ENCODE measurements around the gene ADAMTS2. TPM values are rescaled to one million over a fixed set of nuclear protein-coding genes. Genes with fewer than 3 reads are reported as not detected.

Gene ADAMTS2
- total and polyA plus RNA-seq, 2 of the 4 experiments (the other 2 are of a cell fraction): 19.0 to 58.8 TPM

- Histone ChIP-seq H2BK5ac (ENCODE audit: low read depth, low read length, poor library complexity, severe bottlenecking) (no peak overlapping the region), H3K9me3 (ENCODE audit: control insufficient read depth, insufficient read depth, low read length) (no peaks in the 10 kb centered on the region), H3K9ac (ENCODE audit: low read depth, low read length) (no peak overlapping the region), H3K79me1 (ENCODE audit: low read depth in 1 of 2, low read length in 2 of 2) (peaks cover 18 to 56% of the 10 kb centered on the region in 2 experiments), H3K23ac (ENCODE audit: low read depth, low read length) (no peak overlapping the region), H3K14ac (replicated peaks; ENCODE audit: low read depth, low read length) (no peak overlapping the region), H3K18ac (ENCODE audit: low read depth, low read length) (no peak overlapping the region), H3K27me3 (ENCODE audit: control insufficient read depth, insufficient read depth, low read length) (no peaks in the 10 kb centered on the region), H3K36me3 (ENCODE audit: control insufficient read depth, insufficient read depth, low read length) (no peaks in the 10 kb centered on the region), H2AFZ (replicated peaks; ENCODE audit: low read length, poor library complexity) (no peak overlapping the region), H2BK20ac (ENCODE audit: low read depth, low read length) (no peak overlapping the region), H3K9me1 (ENCODE audit: insufficient read depth, low read length) (peaks cover 23% of the 10 kb centered on the region), H3K4ac (ENCODE audit: low read depth, low read length) (no peak overlapping the region), H2AK9ac (replicated peaks; ENCODE audit: low read depth, low read length, poor library complexity) (no peak overlapping the region), H3K27ac (ENCODE audit: insufficient read depth, low read length) (no peak overlapping the region), H4K20me1 (ENCODE audit: insufficient read depth, low read length) (no peaks in the 10 kb centered on the region; the same call in 1 of the 2 replicates), H2BK15ac (ENCODE audit: low read depth, low read length) (no peak overlapping the region), H4K8ac (ENCODE audit: low read depth in 2 of 2, low read length in 2 of 2) (no peak overlapping the region), H3K4me2 (ENCODE audit: low read depth, low read length) (no peak overlapping the region), H2AK5ac (ENCODE audit: low read depth, low read length) (no peak overlapping the region), H4K91ac (ENCODE audit: insufficient read depth, low read depth, low read length) (no peak overlapping the region), H3K4me3 (ENCODE audit: insufficient read depth, low read depth, low read length) (no peak overlapping the region), H3K4me1 (ENCODE audit: control insufficient read depth, insufficient read depth, low read length) (peaks cover 18% of the 10 kb centered on the region), H4K5ac (ENCODE audit: low read depth, low read length) (no peak overlapping the region), H2BK120ac (ENCODE audit: low read depth, low read length) (no peak overlapping the region), H3K56ac (ENCODE audit: extremely low read depth, insufficient read depth, low read length) (no peak overlapping the region)
- DNase-seq: no peak
- no peak for ATAC-seq (ENCODE audit: low read depth)
- ChIA-PET CTCF (no interaction called here), POLR2A (ENCODE audit: unreplicated experiment) (no interaction called here)
- no TSS peak for BruUV-seq (replicated peaks)
- dilution Hi-C loops (cut with HindIII; ENCODE audit: low sequenced_read_pairs, unreplicated experiment) (no loop called here), in situ Hi-C loops (cut with MboI; ENCODE audit: low sequenced_read_pairs) (no loop called here), intact Hi-C loops (cut with micrococcal nuclease) (no loop called here)
- TF ChIP-seq USF2 (IDR thresholded peaks at IDR 0.05; ENCODE audit: low read depth, low read length) (no peak), RFX5 (IDR thresholded peaks at IDR 0.05; ENCODE audit: low read depth, low read length) (peak; percentile 84), BHLHE40 (IDR thresholded peaks at IDR 0.05; ENCODE audit: low read depth, low read length) (no peak), RAD21 (IDR thresholded peaks at IDR 0.05; ENCODE audit: low read length) (no peak), FOS (IDR thresholded peaks at IDR 0.05; ENCODE audit: low read depth, low read length) (no peak), RCOR1 (IDR thresholded peaks at IDR 0.05; ENCODE audit: insufficient replicate concordance, low read length) (no peak), ELK1 (IDR thresholded peaks at IDR 0.05; ENCODE audit: borderline replicate concordance, low read depth, low read length) (no peak), POLR2A (IDR thresholded peaks at IDR 0.05; ENCODE audit: low read depth, low read length) (no peak), MAFK (IDR thresholded peaks at IDR 0.05; ENCODE audit: low read depth, low read length) (no peak)
- WGBS, 2 experiments (ENCODE audit: extremely low coverage in 2 of 2, insufficient read length in 1 of 2): no CpG with 5 or more reads among the region's 1 CpG
Observed at GRCh38 chr5:179281694-179282093, 63.6 kb downstream of the ADAMTS2 start.
